Activated gamma-delta T cell (primary cell): ENCODE results near the gene ALDOA.

ENCODE experiments used
- DNase-seq: peaks from one replicate; lab custom pipeline; 2025; lab: John Stamatoyannopoulos, UW

The ALDOA gene

GRCh38 chr16:30115238-30115637 is 49.7 kb downstream of the ALDOA start:
- DNase-seq, result no peak

DNA sequence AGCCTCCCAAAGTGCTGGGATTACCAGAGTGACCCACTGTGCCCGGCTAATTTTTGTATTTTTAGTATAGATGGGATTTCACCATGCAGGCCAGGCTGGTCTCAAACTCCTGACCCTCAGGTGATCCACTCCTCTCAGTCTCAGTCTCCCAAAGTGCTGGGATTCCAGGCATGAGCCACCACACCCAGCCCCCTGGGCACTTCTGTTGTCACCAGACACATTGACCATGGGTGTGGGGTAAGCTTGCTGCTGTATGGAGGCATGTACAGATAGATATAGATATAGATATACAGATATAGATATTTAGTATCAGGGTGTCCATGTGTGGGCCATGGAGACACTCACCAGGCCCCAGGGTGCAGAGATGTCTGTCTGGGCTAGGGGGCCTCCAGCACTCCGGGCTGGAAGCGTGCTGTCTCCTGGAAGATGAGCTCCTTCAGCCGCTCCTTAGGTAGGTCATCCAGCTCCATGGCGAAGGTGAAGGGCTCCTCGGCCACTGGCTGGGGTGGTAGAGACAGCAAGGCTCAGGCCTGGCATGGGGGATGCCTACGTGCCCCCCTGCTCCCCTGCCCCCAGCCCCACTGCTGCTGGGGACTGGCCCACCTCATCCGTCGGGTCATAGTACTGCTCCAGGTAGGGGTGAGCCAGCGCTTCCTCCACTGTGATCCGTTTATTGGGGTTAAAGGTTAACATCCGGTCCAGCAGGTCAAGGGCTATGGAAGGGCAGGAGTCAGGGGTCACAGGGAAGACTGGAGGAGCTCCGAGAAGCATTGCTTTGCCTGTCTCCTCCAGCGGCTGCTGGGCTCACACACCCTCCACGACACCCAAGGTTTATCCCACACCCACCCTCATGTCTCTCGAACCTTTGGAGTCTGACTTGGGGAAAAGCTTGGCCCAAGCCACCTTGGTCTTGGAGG is 51.0 kb downstream of the ALDOA start:
- DNase-seq, result no peak

DNA sequence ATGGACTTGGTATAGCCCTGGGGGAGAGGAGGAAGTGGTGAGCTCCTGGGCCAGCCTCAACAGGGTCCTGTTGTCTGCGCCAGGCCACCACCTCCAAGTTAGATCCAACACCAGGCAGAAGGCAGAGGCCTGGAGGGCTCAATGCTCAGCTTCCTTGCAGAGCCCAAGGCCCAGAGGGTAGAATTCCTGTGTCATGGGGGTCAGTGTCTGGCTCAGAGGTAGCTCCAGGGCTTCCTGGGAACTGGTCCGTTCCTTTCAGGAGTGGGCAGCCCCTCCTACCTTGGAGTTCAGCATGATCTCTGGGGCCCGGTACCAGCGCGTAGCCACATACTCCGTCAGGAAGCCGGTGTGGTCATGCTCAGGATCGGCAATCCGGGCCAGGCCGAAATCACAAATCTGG is 52.2 kb downstream of the ALDOA start:
- DNase-seq, result no peak

- no peak for DNase-seq
Observed at GRCh38 chr16:30119428-30119827, 53.9 kb downstream of the ALDOA start.
